H1 (cell line): Measurements from ENCODE around the gene POLDIP2. TPM values are rescaled to one million over a fixed set of nuclear protein-coding genes. Genes with fewer than 3 reads are reported as not detected.
A peak's percentile ranks its signal among the peaks of the same experiment; 100 is the strongest.

Source experiments
- ASH2L ChIP-seq: fragments of 200-600, 300-600 bp; sonication (generic); IDR thresholded peaks from one replicate; pipeline ENCODE4 v1.7.1; 2017; ENCODE audit warnings: low read length
- ATF3 ChIP-seq: IDR thresholded peaks from 2 replicates; pipeline ENCODE4 v1.6.1; 2011; ENCODE audit warnings: low read depth, mild to moderate bottlenecking, low read length; ENCODE audit not compliant: insufficient read depth
- BACH1 ChIP-seq: IDR thresholded peaks from 2 replicates; pipeline ENCODE4 v1.6.1; 2012; ENCODE audit warnings: low read length, improper control_type of control experiment
- BCL11A ChIP-seq, 2 experiments: IDR thresholded peaks; one replicate each; pipeline ENCODE4 v1.6.1; 2011; ENCODE audit warnings: low read depth in 2 of 2, low read length in 2 of 2, mild to moderate bottlenecking in 2 of 2
- BRCA1 ChIP-seq: IDR thresholded peaks from 2 replicates; pipeline ENCODE4 v1.6.1; 2012; ENCODE audit warnings: low read depth, low read length, improper control_type of control experiment
- CHD1 ChIP-seq: IDR thresholded peaks from 2 replicates; pipeline ENCODE4 v1.6.1; 2012; ENCODE audit warnings: low read depth, low read length, improper control_type of control experiment
- CTBP2 ChIP-seq: IDR thresholded peaks from 2 replicates; pipeline ENCODE4 v1.7.0; 2011; ENCODE audit warnings: borderline replicate concordance, mild to moderate bottlenecking, moderate library complexity, mixed read lengths, low read length; ENCODE audit not compliant: insufficient read depth, insufficient read length
- E2F6 ChIP-seq: IDR thresholded peaks from 2 replicates; pipeline ENCODE4 v1.6.1; 2012; ENCODE audit warnings: inconsistent platforms
- JUND ChIP-seq: IDR thresholded peaks from 2 replicates; pipeline ENCODE4 v1.6.1; 2011; ENCODE audit warnings: mild to moderate bottlenecking, improper control_type of control experiment, low read length
- MAFK ChIP-seq: IDR thresholded peaks from 2 replicates; pipeline ENCODE4 v1.6.1; 2012; ENCODE audit warnings: low read depth, mild to moderate bottlenecking, improper control_type of control experiment, low read length
- NANOG ChIP-seq: IDR thresholded peaks from 2 replicates; pipeline ENCODE4 v1.6.1; 2011; ENCODE audit warnings: low read length, low read depth, mild to moderate bottlenecking, inconsistent platforms; ENCODE audit not compliant: insufficient read depth, poor library complexity, severe bottlenecking
- RBBP5 ChIP-seq: IDR thresholded peaks from 2 replicates; pipeline ENCODE4 v1.7.1; 2012; ENCODE audit warnings: low read depth, mild to moderate bottlenecking, inconsistent platforms, low read length, moderate library complexity, borderline replicate concordance
- RNF2 ChIP-seq: fragments of 200-900, 300-1000 bp; sonication (generic); IDR thresholded peaks from 2 replicates; pipeline ENCODE4 v1.7.1; 2016; ENCODE audit warnings: borderline replicate concordance, low read depth, mild to moderate bottlenecking, antibody characterized with exemption, low read length; ENCODE audit not compliant: poor library complexity, severe bottlenecking; ENCODE audit errors: missing control alignments
- SIX5 ChIP-seq: IDR thresholded peaks from 2 replicates; pipeline ENCODE4 v1.6.1; 2011; ENCODE audit warnings: mild to moderate bottlenecking, low read depth, low read length
- SP1 ChIP-seq: IDR thresholded peaks from 2 replicates; pipeline ENCODE4 v1.6.1; 2011; ENCODE audit warnings: low read depth, low read length
- SP4 ChIP-seq: IDR thresholded peaks from 2 replicates; pipeline ENCODE4 v1.6.1; 2012; ENCODE audit warnings: low read length, inconsistent platforms
- SUZ12 ChIP-seq: fragments of 200-600 bp; sonication (generic); IDR thresholded peaks from 2 replicates; pipeline ENCODE4 v1.6.1; 2012; ENCODE audit warnings: mild to moderate bottlenecking, inconsistent platforms, low read length, moderate library complexity, mixed read lengths
- TAF7 ChIP-seq: optimal IDR thresholded peaks from 2 replicates; pipeline ENCODE3; 2011; ENCODE audit warnings: low read depth, mild to moderate bottlenecking, inconsistent platforms, low read length, moderate library complexity, borderline replicate concordance
- USF2 ChIP-seq: IDR thresholded peaks from 2 replicates; pipeline ENCODE4 v1.6.1; 2011; ENCODE audit warnings: low read length, improper control_type of control experiment
- ZNF274 ChIP-seq: IDR thresholded peaks from 2 replicates; pipeline ENCODE4 v1.7.0; 2012; ENCODE audit warnings: low read length, borderline replicate concordance; ENCODE audit errors: extremely low read depth
- polyA plus RNA-seq, 7 experiments: library from polyadenylated mRNA; depleted of rRNA in 3 of 7; stranded (reverse) in 5 of 7; unstranded in 2 of 7; fragments of >200 nt in 5 of 7; fragments of 200-250 nt in 2 of 7; gene quantifications; 1 replicate in 5 of 7; 2 replicates in 1 of 7; 4 replicates in 1 of 7; pipeline versions ENCODE4 v1.2.1 to v1.2.3, GENCODE V29; 2011 to 2013; ENCODE audit warnings: missing spikeins in 2 of 7, mixed read lengths in 2 of 7
- total RNA-seq: library from RNA; stranded (reverse); fragmentation: NEBNext Ultra II Directional; extraction: Animal tissue kit (Norgen Biotek cat#: 25700); gene quantifications from 2 replicates; pipeline ENCODE4 v1.2.1, GENCODE V29; 2021

The POLDIP2 gene
- total and polyA plus RNA-seq, 2 of the 8 experiments (the other 6 are each of a cell fraction or from before 2014, with no cell fraction given): 74.0 to 76.1 TPM

GRCh38 chr17:28405632-28406472 is 48.5 kb upstream of the POLDIP2 start, which contains the start of gene SLC46A1 (continued):
- TF ChIP-seq ATF3 (no peak), BCL11A (IDR thresholded peaks at IDR 0.05; ENCODE audit: low read depth in 2 of 2, low read length in 2 of 2) (no peak), SP1 (no peak), E2F6 (no peak), SP4 (no peak), RBBP5 (no peak), ZNF274 (no peak), ASH2L (peak; percentile 63), TAF7 (no peak), NANOG (no peak), USF2 (no peak), CHD1 (no peak), JUND (peak; percentile 4; the same call in 1 of the 2 replicates), SUZ12 (no peak), BRCA1 (no peak), RNF2 (no peak), BACH1 (0 out of 2 replicates have a peak, but pooled peaks have one; percentile 41), CTBP2 (no peak), SIX5 (no peak), MAFK (no peak)
